ENCODE measurements around the gene BBS10. TPM values are rescaled to one million over a fixed set of nuclear protein-coding genes. Genes with fewer than 3 reads are reported as not detected.

Gene BBS10
- total and polyA plus RNA-seq, 9 of the 15 experiments (the other 6 are each of a cell fraction or from before 2014, with no cell fraction given), result 2.3 to 14.9 (median 5.9) TPM

DNA sequence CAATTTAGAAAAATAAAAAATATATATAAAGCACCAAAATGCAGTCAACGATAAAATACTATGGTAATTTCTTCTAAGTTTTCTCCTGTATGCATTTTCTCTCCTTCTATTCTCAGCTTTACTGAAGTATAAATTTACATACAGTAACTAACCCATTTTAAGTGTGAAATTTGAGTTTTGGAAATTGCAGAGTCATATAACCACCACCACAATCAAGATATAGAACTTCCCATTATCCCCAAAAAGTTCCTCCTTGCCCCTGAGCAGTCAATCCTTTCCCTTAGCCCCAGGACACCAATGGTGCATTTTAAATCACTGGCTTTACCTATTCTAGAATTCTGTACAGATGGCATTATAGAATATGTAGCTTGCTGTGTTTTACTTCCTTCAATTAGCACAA lies 31.0 kb upstream of the BBS10 start:
- Histone ChIP-seq H3K79me2 (ENCODE audit: control insufficient read depth, insufficient read depth, low read length) (no peaks in the 10 kb centered on the region), H3K9ac (ENCODE audit: insufficient read depth in 1 of 2, low read depth in 2 of 2, low read length in 2 of 2) (no peak overlapping the region), H3K27ac (ENCODE audit: extremely low read depth, low read depth, low read length) (0 out of 3 replicates have a peak overlapping the region, but pooled peaks have one; percentile 2), H3K4me3 (no peak overlapping the region), H3K9me3 (replicated peaks; ENCODE audit: control insufficient read depth, insufficient read depth, low read depth, low read length) (no peaks in the 10 kb centered on the region), H3K9me1 (ENCODE audit: control insufficient read depth, insufficient read depth, low read length) (no peaks in the 10 kb centered on the region), H3K4me2 (ENCODE audit: insufficient read depth, low read length) (no peak overlapping the region), H3K36me3 (ENCODE audit: control insufficient read depth, insufficient read depth, low read length) (peaks cover 44% of the 10 kb centered on the region), H2AFZ (ENCODE audit: low read depth, low read length) (no peak overlapping the region), H3K4me1 (replicated peaks in 1 of 2; ENCODE audit: control insufficient read depth in 2 of 2, insufficient read depth in 2 of 2, low read length in 2 of 2) (peaks cover 0 to 3% of the 10 kb centered on the region in 2 experiments; a peak in 2 of 5 replicates), H3K27me3 (ENCODE audit: control insufficient read depth in 2 of 2, insufficient read depth in 2 of 2, low read length in 2 of 2) (no peaks in the 10 kb centered on the region), H4K20me1 (replicated peaks; ENCODE audit: control insufficient read depth, insufficient read depth, low read length) (no peaks in the 10 kb centered on the region)
- intact Hi-C loops (cut with micrococcal nuclease), result no loop called here
- ChIA-PET POLR2A (interaction anchor here (1.0 kb wide), 1 partner anchor 12 kb away, joined by 3 read pairs; no protein-coding TSS in a partner anchor), CTCF (ENCODE audit: low intra/inter-chr PET ratio) (no interaction called here)
- ATAC-seq (peak; percentile 63), DNase-seq (ENCODE audit: extremely low read depth in 1 of 4, low spot score in 3 of 4) (no peak), FAIRE-seq (no peak)
- 94% methylated on average over 1 of the region's 1 CpG for WGBS (ENCODE audit: insufficient coverage, low coverage, missing lambda C conversion rate)
- in situ Hi-C loops (cut with MboI), result no loop called here
- BruUV-seq (replicated peaks), result no TSS peak
- TF ChIP-seq, protein P1, sequence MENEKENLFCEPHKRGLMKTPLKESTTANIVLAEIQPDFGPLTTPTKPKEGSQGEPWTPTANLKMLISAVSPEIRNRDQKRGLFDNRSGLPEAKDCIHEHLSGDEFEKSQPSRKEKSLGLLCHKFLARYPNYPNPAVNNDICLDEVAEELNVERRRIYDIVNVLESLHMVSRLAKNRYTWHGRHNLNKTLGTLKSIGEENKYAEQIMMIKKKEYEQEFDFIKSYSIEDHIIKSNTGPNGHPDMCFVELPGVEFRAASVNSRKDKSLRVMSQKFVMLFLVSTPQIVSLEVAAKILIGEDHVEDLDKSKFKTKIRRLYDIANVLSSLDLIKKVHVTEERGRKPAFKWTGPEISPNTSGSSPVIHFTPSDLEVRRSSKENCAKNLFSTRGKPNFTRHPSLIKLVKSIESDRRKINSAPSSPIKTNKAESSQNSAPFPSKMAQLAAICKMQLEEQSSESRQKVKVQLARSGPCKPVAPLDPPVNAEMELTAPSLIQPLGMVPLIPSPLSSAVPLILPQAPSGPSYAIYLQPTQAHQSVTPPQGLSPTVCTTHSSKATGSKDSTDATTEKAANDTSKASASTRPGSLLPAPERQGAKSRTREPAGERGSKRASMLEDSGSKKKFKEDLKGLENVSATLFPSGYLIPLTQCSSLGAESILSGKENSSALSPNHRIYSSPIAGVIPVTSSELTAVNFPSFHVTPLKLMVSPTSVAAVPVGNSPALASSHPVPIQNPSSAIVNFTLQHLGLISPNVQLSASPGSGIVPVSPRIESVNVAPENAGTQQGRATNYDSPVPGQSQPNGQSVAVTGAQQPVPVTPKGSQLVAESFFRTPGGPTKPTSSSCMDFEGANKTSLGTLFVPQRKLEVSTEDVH (IDR thresholded peaks at IDR 0.05; ENCODE audit: low read depth, partially characterized antibody), result no peak
- TF ChIP-seq HDAC6 (IDR thresholded peaks at IDR 0.05; ENCODE audit: low read depth, low read length) (no peak), PURB (CRISPR knock-in tag; IDR thresholded peaks at IDR 0.05; ENCODE audit: low read depth) (no peak), KDM4B (IDR thresholded peaks at IDR 0.05; ENCODE audit: borderline replicate concordance in 2 of 2, low read depth in 1 of 2) (no peak), SMARCA4 (IDR thresholded peaks at IDR 0.05) (0 out of 2 replicates have a peak, but pooled peaks have one; percentile 32), BRF1 (IDR thresholded peaks at IDR 0.05; ENCODE audit: borderline replicate concordance, extremely low read depth, insufficient read length) (no peak), ZNF239 (CRISPR knock-in tag; IDR thresholded peaks at IDR 0.05) (no peak), CBX2 (IDR thresholded peaks at IDR 0.05; ENCODE audit: insufficient read depth, low read length, poor library complexity, severe bottlenecking) (no peak), ERF (CRISPR knock-in tag; IDR thresholded peaks at IDR 0.05) (no peak), ZNF311 (CRISPR knock-in tag; IDR thresholded peaks at IDR 0.05) (no peak), BACH1 (tag; IDR thresholded peaks at IDR 0.05) (no peak), ZNF316 (IDR thresholded peaks at IDR 0.05) (peak; percentile 61), ETS2 (tag; IDR thresholded peaks at IDR 0.05; ENCODE audit: borderline replicate concordance, poor library complexity, severe bottlenecking) (no peak), C11orf30 (IDR thresholded peaks at IDR 0.05; ENCODE audit: low read depth) (peak; percentile 68; the same call in 1 of the 2 replicates), MAFG (tag; conservative IDR thresholded peaks at IDR 0.05) (peak; percentile 71), NCOA1 (IDR thresholded peaks at IDR 0.05; ENCODE audit: low read depth) (no peak), DPF2 (IDR thresholded peaks at IDR 0.05) (0 out of 2 replicates have a peak, but pooled peaks have one; percentile 41), SREBF2 (CRISPR knock-in tag; IDR thresholded peaks at IDR 0.05) (no peak), RUNX1 (IDR thresholded peaks at IDR 0.05; ENCODE audit: low read depth) (no peak), MTA1 (IDR thresholded peaks at IDR 0.05; ENCODE audit: borderline replicate concordance) (no peak)
- TF ChIP-seq, protein P2, sequence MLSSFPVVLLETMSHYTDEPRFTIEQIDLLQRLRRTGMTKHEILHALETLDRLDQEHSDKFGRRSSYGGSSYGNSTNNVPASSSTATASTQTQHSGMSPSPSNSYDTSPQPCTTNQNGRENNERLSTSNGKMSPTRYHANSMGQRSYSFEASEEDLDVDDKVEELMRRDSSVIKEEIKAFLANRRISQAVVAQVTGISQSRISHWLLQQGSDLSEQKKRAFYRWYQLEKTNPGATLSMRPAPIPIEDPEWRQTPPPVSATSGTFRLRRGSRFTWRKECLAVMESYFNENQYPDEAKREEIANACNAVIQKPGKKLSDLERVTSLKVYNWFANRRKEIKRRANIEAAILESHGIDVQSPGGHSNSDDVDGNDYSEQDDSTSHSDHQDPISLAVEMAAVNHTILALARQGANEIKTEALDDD (IDR thresholded peaks at IDR 0.05), result peak; percentile 43
- TF ChIP-seq, protein P3, sequence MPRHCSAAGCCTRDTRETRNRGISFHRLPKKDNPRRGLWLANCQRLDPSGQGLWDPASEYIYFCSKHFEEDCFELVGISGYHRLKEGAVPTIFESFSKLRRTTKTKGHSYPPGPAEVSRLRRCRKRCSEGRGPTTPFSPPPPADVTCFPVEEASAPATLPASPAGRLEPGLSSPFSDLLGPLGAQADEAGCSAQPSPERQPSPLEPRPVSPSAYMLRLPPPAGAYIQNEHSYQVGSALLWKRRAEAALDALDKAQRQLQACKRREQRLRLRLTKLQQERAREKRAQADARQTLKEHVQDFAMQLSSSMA (CRISPR knock-in tag; IDR thresholded peaks at IDR 0.05), result no peak
